IMR-90 (cell line): ENCODE data around the gene OR10D3. TPM values are rescaled to one million over a fixed set of nuclear protein-coding genes. Genes with fewer than 3 reads are reported as not detected.

ENCODE experiments used
- ATAC-seq: fragments of 200-7000 bp; cut with Tn5 transposase; 2 replicates; pipeline ENCODE4 v1.9.1; 2020; ENCODE audit warnings: low read depth, mild to moderate bottlenecking, moderate library complexity
- BruUV-seq: library from RNA; stranded (reverse); fragments of 400-500 nt; replicated peaks from 2 replicates; lab custom pipeline; 2021; lab: Mats Ljungman, UMichigan
- CTCF ChIA-PET: fragments of 300-600 bp; formaldehyde crosslinking; extraction: SDS; loops from one replicate; lab custom pipeline; 2021; ENCODE audit warnings: antibody characterized with exemption; lab: Yijun Ruan, JAX
- POLR2A ChIA-PET: fragments of 300-600 bp; sonication (Branson Sonifier 250); formaldehyde crosslinking; loops from one replicate; lab custom pipeline; 2022; ENCODE audit warnings: antibody characterized with exemption; ENCODE audit not compliant: unreplicated experiment; lab: Charles Lee
- DNase-seq: peaks from one replicate; pipeline ENCODE4 v3.0.0; 2013
- H2AFZ ChIP-seq: replicated peaks from 2 replicates; pipeline ENCODE3; 2013; ENCODE audit warnings: low read length, mild to moderate bottlenecking; ENCODE audit not compliant: poor library complexity
- H2AK5ac ChIP-seq: 2 replicates; pipeline ENCODE4 v1.6.1; 2013; ENCODE audit warnings: low read depth, low read length, inconsistent platforms
- H2AK9ac ChIP-seq: replicated peaks from 2 replicates; pipeline ENCODE3; 2013; ENCODE audit warnings: mild to moderate bottlenecking, low read depth, low read length, moderate library complexity; ENCODE audit not compliant: poor library complexity
- H2BK120ac ChIP-seq: 2 replicates; pipeline ENCODE4 v1.6.1; 2013; ENCODE audit warnings: low read depth, low read length, inconsistent platforms
- H2BK15ac ChIP-seq: 3 replicates; pipeline ENCODE4 v1.6.1; 2013; ENCODE audit warnings: low read depth, low read length, inconsistent platforms
- H2BK20ac ChIP-seq: 2 replicates; pipeline ENCODE4 v1.6.1; 2013; ENCODE audit warnings: low read depth, mild to moderate bottlenecking, inconsistent platforms, low read length, moderate library complexity
- H2BK5ac ChIP-seq: 2 replicates; pipeline ENCODE4 v1.6.1; 2013; ENCODE audit warnings: mild to moderate bottlenecking, low read depth, low read length, inconsistent platforms; ENCODE audit not compliant: poor library complexity, severe bottlenecking
- H3K14ac ChIP-seq: replicated peaks from 2 replicates; pipeline ENCODE4 v1.6.1; 2013; ENCODE audit warnings: low read depth, low read length, inconsistent platforms
- H3K18ac ChIP-seq: 2 replicates; pipeline ENCODE4 v1.6.1; 2013; ENCODE audit warnings: low read depth, low read length, control low read depth
- H3K23ac ChIP-seq: 2 replicates; pipeline ENCODE4 v1.6.1; 2013; ENCODE audit warnings: low read depth, low read length, inconsistent platforms
- H3K27ac ChIP-seq: 2 replicates; pipeline ENCODE4 v1.5.1; 2013; ENCODE audit warnings: mild to moderate bottlenecking, control low read depth, low read length; ENCODE audit not compliant: insufficient read depth
- H3K27me3 ChIP-seq: 2 replicates; pipeline ENCODE4 v1.6.1; 2013; ENCODE audit warnings: low read length; ENCODE audit not compliant: control insufficient read depth, insufficient read depth
- H3K36me3 ChIP-seq: 2 replicates; pipeline ENCODE4 v1.6.1; 2013; ENCODE audit warnings: low read length, mixed read lengths; ENCODE audit not compliant: control insufficient read depth, insufficient read depth
- H3K4ac ChIP-seq: 2 replicates; pipeline ENCODE4 v1.6.1; 2013; ENCODE audit warnings: low read depth, low read length, inconsistent platforms
- H3K4me1 ChIP-seq: 2 replicates; pipeline ENCODE4 v1.6.1; 2013; ENCODE audit warnings: low read length, mixed read lengths; ENCODE audit not compliant: control insufficient read depth, insufficient read depth
- H3K4me2 ChIP-seq: 2 replicates; pipeline ENCODE4 v1.6.1; 2013; ENCODE audit warnings: low read depth, mild to moderate bottlenecking, control low read depth, low read length, moderate library complexity
- H3K4me3 ChIP-seq: 2 replicates; pipeline ENCODE4 v1.5.1; 2013; ENCODE audit warnings: low read depth, mild to moderate bottlenecking, control low read depth, low read length, moderate library complexity; ENCODE audit not compliant: insufficient read depth
- H3K56ac ChIP-seq: 2 replicates; pipeline ENCODE4 v1.6.1; 2013; ENCODE audit warnings: low read length, inconsistent platforms; ENCODE audit not compliant: insufficient read depth; ENCODE audit errors: extremely low read depth
- H3K79me1 ChIP-seq, 2 experiments: 2 replicates each; pipeline ENCODE4 v1.6.1; 2013; ENCODE audit warnings: low read length in 2 of 2, inconsistent platforms in 1 of 2, low read depth in 1 of 2
- H3K9ac ChIP-seq: 2 replicates; pipeline ENCODE4 v1.6.1; 2013; ENCODE audit warnings: low read depth, low read length, control low read depth
- H3K9me1 ChIP-seq: 2 replicates; pipeline ENCODE4 v1.6.1; 2013; ENCODE audit warnings: low read length, inconsistent platforms; ENCODE audit not compliant: insufficient read depth
- H3K9me3 ChIP-seq: 2 replicates; pipeline ENCODE4 v1.6.1; 2013; ENCODE audit warnings: low read length; ENCODE audit not compliant: control insufficient read depth, insufficient read depth
- H4K20me1 ChIP-seq: 2 replicates; pipeline ENCODE4 v1.6.1; 2013; ENCODE audit warnings: low read length, inconsistent platforms; ENCODE audit not compliant: insufficient read depth
- H4K5ac ChIP-seq: 2 replicates; pipeline ENCODE4 v1.6.1; 2013; ENCODE audit warnings: mild to moderate bottlenecking, low read depth, low read length, control low read depth
- H4K8ac ChIP-seq, 2 experiments: 2 replicates each; pipeline ENCODE4 v1.6.1; 2013; ENCODE audit warnings: low read depth in 2 of 2, low read length in 2 of 2, control low read depth in 1 of 2, inconsistent platforms in 1 of 2
- H4K91ac ChIP-seq: 2 replicates; pipeline ENCODE4 v1.6.1; 2013; ENCODE audit warnings: low read depth, low read length, inconsistent platforms; ENCODE audit not compliant: insufficient read depth
- BHLHE40 ChIP-seq: fragments of 150-350 bp; IDR thresholded peaks from 2 replicates; pipeline ENCODE4 v1.6.1; 2016; ENCODE audit warnings: mild to moderate bottlenecking, low read depth, low read length
- CEBPB ChIP-seq: IDR thresholded peaks from 2 replicates; pipeline ENCODE4 v1.6.1; 2012; ENCODE audit warnings: low read depth, low read length, improper control_type of control experiment
- CHD1 ChIP-seq: IDR thresholded peaks from 2 replicates; pipeline ENCODE4 v1.6.1; 2012; ENCODE audit warnings: low read depth, low read length, improper control_type of control experiment
- CTCF ChIP-seq: conservative IDR thresholded peaks from 2 replicates; pipeline ENCODE4 v1.5.1; 2012; ENCODE audit warnings: mild to moderate bottlenecking, low read depth, low read length, improper control_type of control experiment
- ELK1 ChIP-seq: fragments of 150-350 bp; IDR thresholded peaks from 2 replicates; pipeline ENCODE4 v1.6.1; 2016; ENCODE audit warnings: low read depth, mild to moderate bottlenecking, low read length, moderate library complexity, borderline replicate concordance
- FOS ChIP-seq: fragments of 150-350 bp; IDR thresholded peaks from 2 replicates; pipeline ENCODE4 v1.6.1; 2016; ENCODE audit warnings: low read depth, low read length
- MAFK ChIP-seq: IDR thresholded peaks from 2 replicates; pipeline ENCODE4 v1.6.1; 2012; ENCODE audit warnings: low read depth, low read length, improper control_type of control experiment
- MAZ ChIP-seq: IDR thresholded peaks from 2 replicates; pipeline ENCODE4 v1.6.1; 2012; ENCODE audit warnings: low read depth, mild to moderate bottlenecking, low read length, improper control_type of control experiment, moderate library complexity, borderline replicate concordance
- MXI1 ChIP-seq: IDR thresholded peaks from 2 replicates; pipeline ENCODE4 v1.6.1; 2012; ENCODE audit warnings: low read depth, mild to moderate bottlenecking, low read length, moderate library complexity, borderline replicate concordance
- NFE2L2 ChIP-seq: fragments of 150-350 bp; IDR thresholded peaks from 2 replicates; pipeline ENCODE4 v1.6.1; 2016; ENCODE audit warnings: low read depth, mild to moderate bottlenecking, low read length
- POLR2A ChIP-seq: IDR thresholded peaks from 2 replicates; pipeline ENCODE4 v1.6.1; 2012; ENCODE audit warnings: mild to moderate bottlenecking, low read depth, low read length
- RAD21 ChIP-seq: IDR thresholded peaks from 2 replicates; pipeline ENCODE4 v1.6.1; 2012; ENCODE audit warnings: low read length, improper control_type of control experiment
- RCOR1 ChIP-seq: IDR thresholded peaks from 2 replicates; pipeline ENCODE4 v1.6.1; 2012; ENCODE audit warnings: mild to moderate bottlenecking, low read length, improper control_type of control experiment; ENCODE audit not compliant: insufficient replicate concordance
- RFX5 ChIP-seq: IDR thresholded peaks from 2 replicates; pipeline ENCODE4 v1.8.0; 2012; ENCODE audit warnings: low read depth, mild to moderate bottlenecking, low read length, moderate library complexity
- SMC3 ChIP-seq: fragments of 150-350 bp; IDR thresholded peaks from 2 replicates; pipeline ENCODE4 v1.6.1; 2016; ENCODE audit warnings: low read depth, mild to moderate bottlenecking, antibody characterized with exemption, low read length, moderate library complexity
- USF2 ChIP-seq: fragments of 150-350 bp; IDR thresholded peaks from 2 replicates; pipeline ENCODE4 v1.6.1; 2017; ENCODE audit warnings: mild to moderate bottlenecking, antibody characterized with exemption, low read length, low read depth
- WGBS, 2 experiments: methylation state at CpG; one replicate each; pipeline versions ENCODE4 v1.1.5 to v1.1.7; 2013; ENCODE audit warnings: missing lambda C conversion rate in 2 of 2; ENCODE audit not compliant: insufficient read length in 1 of 2; ENCODE audit errors: extremely low coverage in 2 of 2; 5-methylcytosine and 5-hydroxymethylcytosine counted together
- dilution Hi-C: fragments of 300-500 bp; cut with HindIII; formaldehyde crosslinking; loops from one replicate; pipeline ENCODE4 v1.14.3; 2018; ENCODE audit warnings: low sequenced_read_pairs; ENCODE audit not compliant: unreplicated experiment
- in situ Hi-C: fragments of 300-500 bp; cut with MboI; formaldehyde crosslinking; loops from 3 replicates; pipeline ENCODE4 v1.14.3; 2019; ENCODE audit warnings: low sequenced_read_pairs, inconsistent platforms, mixed read lengths
- intact Hi-C: fragments of 100-400 bp; cut with micrococcal nuclease; formaldehyde crosslinking; loops from 2 replicates; pipeline ENCODE4 v1.10.0; 2022
- polyA plus RNA-seq, 3 experiments: library from polyadenylated mRNA; depleted of rRNA; stranded (reverse); fragments of >200 nt; gene quantifications; 2 replicates each; pipeline ENCODE4 v1.2.3, GENCODE V29; 2012; ENCODE audit warnings: low replicate concordance in 1 of 3
- total RNA-seq: library from RNA; depleted of rRNA; stranded (reverse); fragments of >200 nt; gene quantifications from 2 replicates; pipeline ENCODE4 v1.2.3, GENCODE V29; 2012

The OR10D3 gene
- total and polyA plus RNA-seq, 2 of the 4 experiments (the other 2 are of a cell fraction), result not detected

- TF ChIP-seq MAZ, result no peak
- TF ChIP-seq RAD21, result no peak
- TF ChIP-seq CTCF, result no peak
- TF ChIP-seq MXI1, result no peak
- TF ChIP-seq FOS, result no peak
- TF ChIP-seq NFE2L2, result no peak
- TF ChIP-seq BHLHE40, result no peak
- no peak for TF ChIP-seq CEBPB
- TF ChIP-seq ELK1, result no peak
- no peak for TF ChIP-seq POLR2A
- TF ChIP-seq MAFK, result no peak
- no peak for TF ChIP-seq CHD1
- no peak for TF ChIP-seq RFX5
- no peak for TF ChIP-seq RCOR1
- TF ChIP-seq USF2, result no peak
- no peak for TF ChIP-seq SMC3
- ATAC-seq (no peak), DNase-seq (no peak)
- H3K56ac ChIP-seq, result no peak overlapping the region
- no peak overlapping the region for H4K91ac ChIP-seq
- H3K4me2 ChIP-seq, result no peak overlapping the region
- no peaks in the 10 kb centered on the region for H3K9me1 ChIP-seq
- no peak overlapping the region for H3K14ac ChIP-seq
- H2BK5ac ChIP-seq, result no peak overlapping the region
- no TSS peak for BruUV-seq
- H2AK9ac ChIP-seq, result no peak overlapping the region
- no peak overlapping the region for H2BK15ac ChIP-seq
- no peak overlapping the region for H3K18ac ChIP-seq
- H2BK20ac ChIP-seq, result no peak overlapping the region
- intact Hi-C loops (no loop called here), in situ Hi-C loops (no loop called here), dilution Hi-C loops (no loop called here)
- no peaks in the 10 kb centered on the region for H3K36me3 ChIP-seq
- ChIA-PET POLR2A (no interaction called here), CTCF (interaction anchor here (2.2 kb wide), 1 partner anchor 9 kb away, joined by 8 read pairs; no protein-coding TSS in a partner anchor)
- H3K27ac ChIP-seq, result no peak overlapping the region
- peaks cover 2% of the 10 kb centered on the region; the same call in 1 of the 2 replicates for H3K27me3 ChIP-seq
- H4K8ac ChIP-seq, result no peak overlapping the region
- no peak overlapping the region for H3K4me3 ChIP-seq
- H4K5ac ChIP-seq, result no peak overlapping the region
- no peak overlapping the region for H3K9ac ChIP-seq
- no peaks in the 10 kb centered on the region for H3K9me3 ChIP-seq
- H2AFZ ChIP-seq, result no peak overlapping the region
- H2AK5ac ChIP-seq, result no peak overlapping the region
- no CpG with 5 or more reads among the region's 5 CpGs for WGBS, 2 experiments
- H4K20me1 ChIP-seq, result no peaks in the 10 kb centered on the region
- H3K23ac ChIP-seq, result no peak overlapping the region
- H2BK120ac ChIP-seq, result no peak overlapping the region
- H3K79me1 ChIP-seq, result no peaks in the 10 kb centered on the region
- H3K4me1 ChIP-seq, result no peaks in the 10 kb centered on the region
- no peak overlapping the region for H3K4ac ChIP-seq
These were observed 32.5 kb upstream of the OR10D3 start for GRCh38 chr11:124150684-124151083.
